PC-3 (cell line): ENCODE results near the gene PACRG.

Experiments used
- EZH2 ChIP-seq: fragments of 300-600 bp; sonication (generic); IDR thresholded peaks from one replicate; pipeline ENCODE4 v1.6.1; 2017; ENCODE audit warnings: antibody characterized with exemption, mild to moderate bottlenecking, low read length; ENCODE audit not compliant: unreplicated experiment
- TF ChIP-seq, protein P1 (sequence below): fragments of 300-600 bp; sonication (generic); conservative IDR thresholded peaks from 2 replicates; pipeline ENCODE4 v1.5.1; 2017; ENCODE audit warnings: antibody characterized with exemption, low read depth, mild to moderate bottlenecking, low read length

DNA sequence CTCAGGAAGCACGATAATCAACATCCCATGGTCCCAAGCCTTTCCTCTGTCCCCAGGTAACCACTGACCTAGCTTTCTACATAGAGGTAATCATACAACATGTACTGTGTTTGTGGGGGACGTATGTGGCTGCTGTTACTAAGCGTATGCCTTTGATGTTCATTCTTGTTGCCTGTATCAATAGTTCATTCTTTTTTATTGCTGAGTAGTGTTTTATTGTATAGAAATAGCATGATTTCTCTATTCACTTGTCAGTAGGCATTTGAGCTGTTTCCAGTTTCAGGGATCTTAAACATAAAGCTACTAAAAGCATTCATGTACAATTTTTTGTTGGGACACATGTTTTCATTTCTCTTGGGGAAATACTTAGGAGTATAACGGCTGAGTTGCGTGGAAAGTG, 185.4 kb downstream of the PACRG start:
- TF ChIP-seq, protein P1, sequence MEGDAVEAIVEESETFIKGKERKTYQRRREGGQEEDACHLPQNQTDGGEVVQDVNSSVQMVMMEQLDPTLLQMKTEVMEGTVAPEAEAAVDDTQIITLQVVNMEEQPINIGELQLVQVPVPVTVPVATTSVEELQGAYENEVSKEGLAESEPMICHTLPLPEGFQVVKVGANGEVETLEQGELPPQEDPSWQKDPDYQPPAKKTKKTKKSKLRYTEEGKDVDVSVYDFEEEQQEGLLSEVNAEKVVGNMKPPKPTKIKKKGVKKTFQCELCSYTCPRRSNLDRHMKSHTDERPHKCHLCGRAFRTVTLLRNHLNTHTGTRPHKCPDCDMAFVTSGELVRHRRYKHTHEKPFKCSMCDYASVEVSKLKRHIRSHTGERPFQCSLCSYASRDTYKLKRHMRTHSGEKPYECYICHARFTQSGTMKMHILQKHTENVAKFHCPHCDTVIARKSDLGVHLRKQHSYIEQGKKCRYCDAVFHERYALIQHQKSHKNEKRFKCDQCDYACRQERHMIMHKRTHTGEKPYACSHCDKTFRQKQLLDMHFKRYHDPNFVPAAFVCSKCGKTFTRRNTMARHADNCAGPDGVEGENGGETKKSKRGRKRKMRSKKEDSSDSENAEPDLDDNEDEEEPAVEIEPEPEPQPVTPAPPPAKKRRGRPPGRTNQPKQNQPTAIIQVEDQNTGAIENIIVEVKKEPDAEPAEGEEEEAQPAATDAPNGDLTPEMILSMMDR = no peak
- no peak for TF ChIP-seq EZH2
